Measurements from ENCODE around the gene STX16. TPM values are rescaled to one million over a fixed set of nuclear protein-coding genes. Genes with fewer than 3 reads are reported as not detected.

Gene STX16
- total RNA-seq, 1 experiment from 2014 or later, result 89.1 TPM

DNA sequence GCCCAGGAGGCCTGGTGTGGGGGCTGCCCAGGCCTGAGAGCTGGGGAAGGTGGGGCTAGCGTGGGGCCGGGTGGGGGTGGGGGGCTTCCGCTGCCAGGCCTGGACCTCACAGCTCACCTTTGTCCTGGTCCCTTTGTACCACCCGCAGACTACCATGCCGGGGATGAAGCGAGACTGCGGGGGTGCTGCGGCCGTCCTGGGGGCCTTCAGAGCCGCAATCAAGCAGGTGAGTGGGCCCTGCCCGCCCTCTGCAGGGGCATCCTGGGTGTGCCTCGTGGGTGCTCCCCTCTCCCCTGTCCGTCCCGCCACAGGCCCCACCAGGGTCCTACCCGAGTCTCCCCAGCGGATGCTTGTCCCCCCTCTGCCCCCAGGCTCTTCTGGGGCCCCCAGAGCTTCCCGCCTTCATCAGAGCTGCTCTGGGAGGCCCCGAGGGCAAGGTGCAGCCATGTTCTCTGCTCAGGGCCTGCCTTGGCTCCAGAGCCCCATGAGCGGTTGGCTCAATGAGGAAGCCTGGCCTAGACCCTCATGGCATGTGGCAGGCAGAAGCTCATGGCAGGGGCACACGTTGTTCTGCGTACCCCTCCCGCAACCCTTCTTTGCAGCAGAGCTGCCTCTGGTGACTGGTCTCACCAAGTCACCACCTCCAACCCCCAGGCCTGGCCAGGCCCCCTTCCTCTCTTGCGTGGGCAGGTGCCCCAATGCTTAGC lies 56.0 kb downstream of the STX16 start:
- Mint-ChIP-seq H3K27ac (no peak overlapping the region), H3K4me3 (no peak overlapping the region), H3K36me3 (peaks cover 36% of the 10 kb centered on the region), H3K4me1 (no peaks in the 10 kb centered on the region), H3K27me3 (ENCODE audit: low read depth) (no peaks in the 10 kb centered on the region), H3K9me3 (peaks cover 4% of the 10 kb centered on the region)
- DNase-seq (ENCODE audit: low spot score) (peak; percentile 8), ATAC-seq (no peak)
- POLR2A ChIA-PET, result no interaction called here
- CTCF ChIA-PET, result interaction anchor here (1.0 to 2.0 kb wide), 3 partner anchors 56 to 132 kb away, joined by 3 to 7 read pairs (median 5); partner anchors contain the start of gene STX16
- no peak for TF ChIP-seq SMAD4 (CRISPR knock-in tag; IDR thresholded peaks at IDR 0.05)
- TF ChIP-seq HMGA2 (CRISPR knock-in tag; IDR thresholded peaks at IDR 0.05), result no peak
- no peak for TF ChIP-seq ATF6 (CRISPR knock-in tag; IDR thresholded peaks at IDR 0.05)
- TF ChIP-seq, protein P1, sequence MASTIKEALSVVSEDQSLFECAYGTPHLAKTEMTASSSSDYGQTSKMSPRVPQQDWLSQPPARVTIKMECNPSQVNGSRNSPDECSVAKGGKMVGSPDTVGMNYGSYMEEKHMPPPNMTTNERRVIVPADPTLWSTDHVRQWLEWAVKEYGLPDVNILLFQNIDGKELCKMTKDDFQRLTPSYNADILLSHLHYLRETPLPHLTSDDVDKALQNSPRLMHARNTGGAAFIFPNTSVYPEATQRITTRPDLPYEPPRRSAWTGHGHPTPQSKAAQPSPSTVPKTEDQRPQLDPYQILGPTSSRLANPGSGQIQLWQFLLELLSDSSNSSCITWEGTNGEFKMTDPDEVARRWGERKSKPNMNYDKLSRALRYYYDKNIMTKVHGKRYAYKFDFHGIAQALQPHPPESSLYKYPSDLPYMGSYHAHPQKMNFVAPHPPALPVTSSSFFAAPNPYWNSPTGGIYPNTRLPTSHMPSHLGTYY (CRISPR knock-in tag; IDR thresholded peaks at IDR 0.05), result no peak
- TF ChIP-seq NR3C1 (CRISPR knock-in tag; conservative IDR thresholded peaks at IDR 0.05; ENCODE audit: low read depth), result no peak
- TF ChIP-seq, protein P2, sequence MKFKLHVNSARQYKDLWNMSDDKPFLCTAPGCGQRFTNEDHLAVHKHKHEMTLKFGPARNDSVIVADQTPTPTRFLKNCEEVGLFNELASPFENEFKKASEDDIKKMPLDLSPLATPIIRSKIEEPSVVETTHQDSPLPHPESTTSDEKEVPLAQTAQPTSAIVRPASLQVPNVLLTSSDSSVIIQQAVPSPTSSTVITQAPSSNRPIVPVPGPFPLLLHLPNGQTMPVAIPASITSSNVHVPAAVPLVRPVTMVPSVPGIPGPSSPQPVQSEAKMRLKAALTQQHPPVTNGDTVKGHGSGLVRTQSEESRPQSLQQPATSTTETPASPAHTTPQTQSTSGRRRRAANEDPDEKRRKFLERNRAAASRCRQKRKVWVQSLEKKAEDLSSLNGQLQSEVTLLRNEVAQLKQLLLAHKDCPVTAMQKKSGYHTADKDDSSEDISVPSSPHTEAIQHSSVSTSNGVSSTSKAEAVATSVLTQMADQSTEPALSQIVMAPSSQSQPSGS (CRISPR knock-in tag; IDR thresholded peaks at IDR 0.05; ENCODE audit: borderline replicate concordance, low read depth), result no peak
- TF ChIP-seq NFATC4 (CRISPR knock-in tag; IDR thresholded peaks at IDR 0.05), result no peak
- no peak for TF ChIP-seq CREM (CRISPR knock-in tag; IDR thresholded peaks at IDR 0.05)
- TF ChIP-seq, protein P3, sequence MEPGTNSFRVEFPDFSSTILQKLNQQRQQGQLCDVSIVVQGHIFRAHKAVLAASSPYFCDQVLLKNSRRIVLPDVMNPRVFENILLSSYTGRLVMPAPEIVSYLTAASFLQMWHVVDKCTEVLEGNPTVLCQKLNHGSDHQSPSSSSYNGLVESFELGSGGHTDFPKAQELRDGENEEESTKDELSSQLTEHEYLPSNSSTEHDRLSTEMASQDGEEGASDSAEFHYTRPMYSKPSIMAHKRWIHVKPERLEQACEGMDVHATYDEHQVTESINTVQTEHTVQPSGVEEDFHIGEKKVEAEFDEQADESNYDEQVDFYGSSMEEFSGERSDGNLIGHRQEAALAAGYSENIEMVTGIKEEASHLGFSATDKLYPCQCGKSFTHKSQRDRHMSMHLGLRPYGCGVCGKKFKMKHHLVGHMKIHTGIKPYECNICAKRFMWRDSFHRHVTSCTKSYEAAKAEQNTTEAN (CRISPR knock-in tag; IDR thresholded peaks at IDR 0.05), result no peak

- Mint-ChIP-seq H3K9me3 (peaks cover 4% of the 10 kb centered on the region), H3K36me3 (peaks cover 32% of the 10 kb centered on the region), H3K4me3 (no peak overlapping the region), H3K4me1 (no peaks in the 10 kb centered on the region), H3K27me3 (ENCODE audit: low read depth) (no peaks in the 10 kb centered on the region), H3K27ac (no peak overlapping the region)
- no peak for ATAC-seq
- ChIA-PET CTCF (interaction anchor here (1.0 to 1.9 kb wide), 2 partner anchors 57 to 132 kb away, joined by 3 to 7 read pairs; partner anchors contain the start of gene STX16), POLR2A (no interaction called here)
- no peak for TF ChIP-seq SP1 (CRISPR knock-in tag; conservative IDR thresholded peaks at IDR 0.05)
- TF ChIP-seq IRF2 (CRISPR knock-in tag; IDR thresholded peaks at IDR 0.05; ENCODE audit: borderline replicate concordance, low read depth), result no peak
- no peak for TF ChIP-seq TEAD1 (CRISPR knock-in tag; IDR thresholded peaks at IDR 0.05)
- DNase-seq (ENCODE audit: low spot score), result peak; percentile 3
Measured at GRCh38 chr20:58707770-58708169, 56.7 kb downstream of the STX16 start.

DNA sequence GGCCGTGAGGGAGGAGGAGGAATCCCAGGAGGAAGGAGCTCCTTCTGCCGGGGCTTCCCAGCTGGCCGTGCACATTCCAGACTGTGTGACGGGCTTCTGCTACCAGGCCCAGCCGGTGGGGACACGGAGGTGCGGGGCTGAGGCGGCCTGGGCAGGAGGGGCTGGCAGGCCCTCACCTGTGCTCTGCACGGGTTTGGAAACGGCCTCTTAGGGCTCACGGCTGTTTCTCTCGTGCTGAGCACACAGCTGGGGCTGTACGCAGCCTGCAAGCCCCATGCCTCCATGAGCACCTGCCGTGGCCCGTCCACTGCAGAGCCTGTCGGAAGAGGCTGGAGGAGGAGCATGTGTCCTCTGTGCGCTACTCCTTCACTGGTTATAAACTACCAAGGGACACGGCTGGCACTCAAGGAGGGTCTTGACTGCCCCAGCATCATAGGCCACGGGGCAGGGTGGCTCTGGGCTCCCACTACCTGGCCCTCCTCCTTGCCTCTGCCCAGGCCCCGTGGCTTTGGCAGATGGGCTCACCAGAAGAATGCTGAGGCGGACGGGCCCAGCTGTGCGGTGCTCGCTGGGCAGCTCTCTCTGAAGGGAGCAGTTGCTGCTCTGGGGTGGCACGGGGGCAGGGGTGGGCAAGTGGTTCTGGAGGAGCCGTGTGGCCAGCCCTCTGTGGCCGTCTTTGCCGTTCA lies 57.3 kb downstream of the STX16 start:
- POLR2A ChIA-PET, result no interaction called here
- Mint-ChIP-seq H3K4me3 (no peak overlapping the region), H3K36me3 (peaks cover 26% of the 10 kb centered on the region), H3K27ac (peak overlapping the region; percentile 74; the same call in 1 of the 2 replicates), H3K4me1 (no peaks in the 10 kb centered on the region), H3K9me3 (peaks cover 4% of the 10 kb centered on the region), H3K27me3 (ENCODE audit: low read depth) (no peaks in the 10 kb centered on the region)
- CTCF ChIA-PET, result interaction anchor here (0.9 to 1.3 kb wide), 4 partner anchors 17 to 131 kb away, joined by 3 to 6 read pairs (median 3); partner anchors contain the start of gene STX16
- no peak for ATAC-seq
- DNase-seq (ENCODE audit: low spot score), result peak; percentile 16
- no peak for TF ChIP-seq CDX4 (CRISPR knock-in tag; IDR thresholded peaks at IDR 0.05; ENCODE audit: borderline replicate concordance)
- no peak for TF ChIP-seq TCF7 (CRISPR knock-in tag; IDR thresholded peaks at IDR 0.05; ENCODE audit: low read depth)
- no peak for TF ChIP-seq ZNF425 (CRISPR knock-in tag; conservative IDR thresholded peaks at IDR 0.05)
- TF ChIP-seq FOXK1 (CRISPR knock-in tag; IDR thresholded peaks at IDR 0.05), result no peak
- TF ChIP-seq, protein P2 (CRISPR knock-in tag; IDR thresholded peaks at IDR 0.05; ENCODE audit: borderline replicate concordance, low read depth), result no peak
- TF ChIP-seq ELF4 (CRISPR knock-in tag; IDR thresholded peaks at IDR 0.05; ENCODE audit: low read depth), result no peak
- TF ChIP-seq, protein P4, sequence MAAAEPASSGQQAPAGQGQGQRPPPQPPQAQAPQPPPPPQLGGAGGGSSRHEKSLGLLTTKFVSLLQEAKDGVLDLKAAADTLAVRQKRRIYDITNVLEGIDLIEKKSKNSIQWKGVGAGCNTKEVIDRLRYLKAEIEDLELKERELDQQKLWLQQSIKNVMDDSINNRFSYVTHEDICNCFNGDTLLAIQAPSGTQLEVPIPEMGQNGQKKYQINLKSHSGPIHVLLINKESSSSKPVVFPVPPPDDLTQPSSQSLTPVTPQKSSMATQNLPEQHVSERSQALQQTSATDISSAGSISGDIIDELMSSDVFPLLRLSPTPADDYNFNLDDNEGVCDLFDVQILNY (CRISPR knock-in tag; IDR thresholded peaks at IDR 0.05), result no peak

All from WTC11 (cell line).